ENCODE results near the gene DDX59. TPM values are rescaled to one million over a fixed set of nuclear protein-coding genes. Genes with fewer than 3 reads are reported as not detected.

DDX59 gene
- total RNA-seq, 1 experiment from 2014 or later: 24.6 TPM

- intact Hi-C loops (cut with micrococcal nuclease): no loop called here
- no peak overlapping the region for H3K4me2 ChIP-seq (ENCODE audit: low read length)
- CTCF ChIA-PET: no interaction called here
Observed at GRCh38 chr1:200675588-200675852, 5.8 kb upstream of the DDX59 start.

GRCh38 chr1:200674838-200675587 lies 5.3 kb upstream of the DDX59 start:
- intact Hi-C loops (cut with micrococcal nuclease): no loop called here
- ATAC-seq: no peak
- Histone ChIP-seq H3K79me2 (ENCODE audit: low read length) (no peaks in the 10 kb centered on the region), H3K27ac (ENCODE audit: low read length) (0 out of 2 replicates have a peak overlapping the region, but pooled peaks have one; percentile 5), H4K20me1 (ENCODE audit: low read length) (no peaks in the 10 kb centered on the region), H2AFZ (ENCODE audit: low read length) (no peak overlapping the region; the same call in 1 of the 2 replicates), H3F3A (ENCODE audit: low read length, unreplicated experiment) (no peaks in the 10 kb centered on the region), H3K9me2 (replicated peaks; ENCODE audit: low read length) (no peaks in the 10 kb centered on the region), H3K36me3 (ENCODE audit: low read depth, low read length) (no peaks in the 10 kb centered on the region), H3K27me3 (ENCODE audit: low read length) (no peaks in the 10 kb centered on the region), H3K4me2 (ENCODE audit: low read length) (0 out of 2 replicates have a peak overlapping the region, but pooled peaks have one; percentile 3), H3K4me3 (ENCODE audit: low read length) (no peak overlapping the region), H3K9ac (ENCODE audit: low read length) (no peak overlapping the region), H3K9me3 (ENCODE audit: low read length) (no peaks in the 10 kb centered on the region), H3K4me1 (ENCODE audit: insufficient read depth, low read length) (peaks cover 25% of the 10 kb centered on the region)
- no TSS peak for BruUV-seq (replicated peaks)
- TF ChIP-seq EZH2 (IDR thresholded peaks at IDR 0.05; ENCODE audit: low read length, unreplicated experiment): no peak
- no peak for TF ChIP-seq CTCF (conservative IDR thresholded peaks at IDR 0.05; ENCODE audit: low read depth, low read length)
- no peak for TF ChIP-seq EZH2phosphoT487 (IDR thresholded peaks at IDR 0.05; ENCODE audit: borderline replicate concordance, low read length)
- ChIA-PET POLR2A (ENCODE audit: unreplicated experiment) (interaction anchor here (0.5 kb wide), 1 partner anchor 125 kb away, joined by 3 read pairs; no protein-coding TSS in a partner anchor), CTCF (interaction anchor here (1.3 kb wide), 1 partner anchor 53 kb away, joined by 3 read pairs; no protein-coding TSS in a partner anchor)
- DNase-seq: peak; percentile 22

More at GRCh38 chr1:200675588-200675852, 5.8 kb upstream of the DDX59 start:
- DNase-seq: no peak
- Histone ChIP-seq H3K27me3 (ENCODE audit: low read length) (no peaks in the 10 kb centered on the region), H3K9me3 (ENCODE audit: low read length) (no peaks in the 10 kb centered on the region), H3F3A (ENCODE audit: low read length, unreplicated experiment) (no peaks in the 10 kb centered on the region), H3K4me3 (ENCODE audit: low read length) (no peak overlapping the region), H2AFZ (ENCODE audit: low read length) (no peak overlapping the region), H3K36me3 (ENCODE audit: low read depth, low read length) (no peaks in the 10 kb centered on the region), H3K9ac (ENCODE audit: low read length) (no peak overlapping the region), H4K20me1 (ENCODE audit: low read length) (no peaks in the 10 kb centered on the region), H3K79me2 (ENCODE audit: low read length) (no peaks in the 10 kb centered on the region), H3K27ac (ENCODE audit: low read length) (no peak overlapping the region), H3K9me2 (replicated peaks; ENCODE audit: low read length) (no peaks in the 10 kb centered on the region), H3K4me1 (ENCODE audit: insufficient read depth, low read length) (peaks cover 21% of the 10 kb centered on the region)
- no peak for ATAC-seq
- BruUV-seq (replicated peaks): no TSS peak
- POLR2A ChIA-PET (ENCODE audit: unreplicated experiment): no interaction called here
- TF ChIP-seq CTCF (conservative IDR thresholded peaks at IDR 0.05; ENCODE audit: low read depth, low read length) (no peak), EZH2 (IDR thresholded peaks at IDR 0.05; ENCODE audit: low read length, unreplicated experiment) (no peak), EZH2phosphoT487 (IDR thresholded peaks at IDR 0.05; ENCODE audit: borderline replicate concordance, low read length) (no peak)

Data from PC-3 (cell line).